Esophagus squamous epithelium (tissue), 4 donors: ENCODE data around the gene IGLL5.

Experiments
- POLR2A ChIP-seq, 4 donors: fragments of 450-650 bp; IDR thresholded peaks; one replicate each; pipeline ENCODE4 v1.6.1; 2017; ENCODE audit warnings: antibody characterized with exemption in 4 of 4, mild to moderate bottlenecking in 4 of 4, moderate library complexity in 3 of 4
- TF ChIP-seq, protein P1 (sequence below), 6 experiments: fragments of 450-650 bp in 4 of 6; fragments of 200-600 bp in 2 of 6; sonication (generic) in 2 of 6; IDR thresholded peaks; one replicate each; pipeline ENCODE4 v1.5.1; 2016 to 2019; ENCODE audit warnings: antibody characterized with exemption in 6 of 6, mild to moderate bottlenecking in 4 of 6, moderate library complexity in 4 of 6

DNA sequence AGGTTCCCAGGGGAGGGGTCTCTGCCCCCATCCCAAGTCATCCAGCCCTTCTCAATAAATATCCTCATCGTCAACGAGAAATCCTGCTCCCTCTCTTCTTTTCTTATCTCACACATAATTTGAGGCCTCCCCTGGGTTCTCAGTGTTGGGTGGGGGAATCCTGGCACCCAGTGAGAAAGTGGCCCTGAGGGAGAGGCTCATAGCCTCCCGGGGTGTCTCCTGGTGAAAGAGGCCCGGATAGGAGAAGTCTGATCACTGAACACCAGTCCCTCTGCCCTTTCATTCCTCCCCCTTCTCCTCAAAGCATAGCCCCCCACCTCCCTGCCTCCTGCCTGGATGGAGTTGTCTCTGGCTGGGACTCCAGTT, 35.3 kb downstream of the IGLL5 start:
- TF ChIP-seq, protein P1, sequence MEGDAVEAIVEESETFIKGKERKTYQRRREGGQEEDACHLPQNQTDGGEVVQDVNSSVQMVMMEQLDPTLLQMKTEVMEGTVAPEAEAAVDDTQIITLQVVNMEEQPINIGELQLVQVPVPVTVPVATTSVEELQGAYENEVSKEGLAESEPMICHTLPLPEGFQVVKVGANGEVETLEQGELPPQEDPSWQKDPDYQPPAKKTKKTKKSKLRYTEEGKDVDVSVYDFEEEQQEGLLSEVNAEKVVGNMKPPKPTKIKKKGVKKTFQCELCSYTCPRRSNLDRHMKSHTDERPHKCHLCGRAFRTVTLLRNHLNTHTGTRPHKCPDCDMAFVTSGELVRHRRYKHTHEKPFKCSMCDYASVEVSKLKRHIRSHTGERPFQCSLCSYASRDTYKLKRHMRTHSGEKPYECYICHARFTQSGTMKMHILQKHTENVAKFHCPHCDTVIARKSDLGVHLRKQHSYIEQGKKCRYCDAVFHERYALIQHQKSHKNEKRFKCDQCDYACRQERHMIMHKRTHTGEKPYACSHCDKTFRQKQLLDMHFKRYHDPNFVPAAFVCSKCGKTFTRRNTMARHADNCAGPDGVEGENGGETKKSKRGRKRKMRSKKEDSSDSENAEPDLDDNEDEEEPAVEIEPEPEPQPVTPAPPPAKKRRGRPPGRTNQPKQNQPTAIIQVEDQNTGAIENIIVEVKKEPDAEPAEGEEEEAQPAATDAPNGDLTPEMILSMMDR (IDR thresholded peaks at IDR 0.05), result no peak
- no peak for TF ChIP-seq POLR2A (IDR thresholded peaks at IDR 0.05)
